GM12878 (cell line): ENCODE data around the gene ZNF506.

Experiments
- CREM ChIP-seq: IDR thresholded peaks from 2 replicates; pipeline ENCODE4 v1.6.1; 2014; ENCODE audit warnings: antibody characterized with exemption, low read depth
- EGR1 ChIP-seq, 2 experiments: IDR thresholded peaks; 1 replicate in 1 of 2; 2 replicates in 1 of 2; pipeline ENCODE4 v1.6.1; 2011 to 2012; ENCODE audit warnings: low read depth in 2 of 2, low read length in 2 of 2, borderline replicate concordance in 1 of 2, mild to moderate bottlenecking in 1 of 2, moderate library complexity in 1 of 2
- ETV6 ChIP-seq, 2 experiments: fragments of 450-650 bp in 1 of 2; IDR thresholded peaks in 1 of 2; conservative IDR thresholded peaks in 1 of 2; 2 replicates each; pipeline ENCODE4 v1.6.1; 2014; ENCODE audit warnings: antibody characterized with exemption in 1 of 2, borderline replicate concordance in 1 of 2, low read depth in 1 of 2, mild to moderate bottlenecking in 1 of 2, moderate library complexity in 1 of 2
- TF ChIP-seq, protein P1 (sequence below), 3 experiments: IDR thresholded peaks in 2 of 3; conservative IDR thresholded peaks in 1 of 3; 2 replicates each; pipeline ENCODE4 v1.5.1; 2011; ENCODE audit warnings: low read depth in 3 of 3, low read length in 3 of 3, mild to moderate bottlenecking in 3 of 3, control low read depth in 2 of 3, moderate library complexity in 2 of 3, inconsistent platforms in 1 of 3, mixed read lengths in 1 of 3; ENCODE audit not compliant: control insufficient read depth in 2 of 3, insufficient read depth in 1 of 3; ENCODE audit errors: extremely low read depth in 1 of 3

DNA sequence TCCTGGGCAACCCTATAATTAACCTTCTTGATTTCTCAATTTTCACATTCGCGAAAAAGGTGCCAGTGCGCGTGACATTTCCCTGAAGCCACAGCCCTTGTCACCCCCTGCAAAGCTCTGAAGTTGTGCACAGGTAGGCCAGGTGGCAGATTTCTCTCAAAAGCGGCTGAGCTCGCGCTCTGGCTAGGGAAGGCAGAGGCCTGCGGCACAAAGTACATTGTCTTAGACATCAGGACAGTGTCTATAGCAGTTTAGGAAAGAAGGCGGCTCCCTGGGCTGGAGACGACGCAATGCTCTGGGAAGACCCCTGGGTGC, 45.7 kb downstream of the ZNF506 start:
- TF ChIP-seq, protein P1, sequence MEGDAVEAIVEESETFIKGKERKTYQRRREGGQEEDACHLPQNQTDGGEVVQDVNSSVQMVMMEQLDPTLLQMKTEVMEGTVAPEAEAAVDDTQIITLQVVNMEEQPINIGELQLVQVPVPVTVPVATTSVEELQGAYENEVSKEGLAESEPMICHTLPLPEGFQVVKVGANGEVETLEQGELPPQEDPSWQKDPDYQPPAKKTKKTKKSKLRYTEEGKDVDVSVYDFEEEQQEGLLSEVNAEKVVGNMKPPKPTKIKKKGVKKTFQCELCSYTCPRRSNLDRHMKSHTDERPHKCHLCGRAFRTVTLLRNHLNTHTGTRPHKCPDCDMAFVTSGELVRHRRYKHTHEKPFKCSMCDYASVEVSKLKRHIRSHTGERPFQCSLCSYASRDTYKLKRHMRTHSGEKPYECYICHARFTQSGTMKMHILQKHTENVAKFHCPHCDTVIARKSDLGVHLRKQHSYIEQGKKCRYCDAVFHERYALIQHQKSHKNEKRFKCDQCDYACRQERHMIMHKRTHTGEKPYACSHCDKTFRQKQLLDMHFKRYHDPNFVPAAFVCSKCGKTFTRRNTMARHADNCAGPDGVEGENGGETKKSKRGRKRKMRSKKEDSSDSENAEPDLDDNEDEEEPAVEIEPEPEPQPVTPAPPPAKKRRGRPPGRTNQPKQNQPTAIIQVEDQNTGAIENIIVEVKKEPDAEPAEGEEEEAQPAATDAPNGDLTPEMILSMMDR (IDR thresholded peaks at IDR 0.05 in 2 of 3, conservative IDR thresholded peaks at IDR 0.05 in 1 of 3; ENCODE audit: control insufficient read depth in 2 of 3, extremely low read depth in 1 of 3, insufficient read depth in 1 of 3, low read depth in 3 of 3, low read length in 3 of 3), result no peak
- TF ChIP-seq EGR1 (IDR thresholded peaks at IDR 0.05; ENCODE audit: borderline replicate concordance in 1 of 2, low read depth in 2 of 2, low read length in 2 of 2) (no peak), ETV6 (conservative IDR thresholded peaks at IDR 0.05 in 1 of 2, IDR thresholded peaks at IDR 0.05 in 1 of 2; ENCODE audit: borderline replicate concordance in 1 of 2, low read depth in 1 of 2) (no peak), CREM (no peak)
